ENCODE data around the gene PIP5K1B.

PIP5K1B gene

DNA sequence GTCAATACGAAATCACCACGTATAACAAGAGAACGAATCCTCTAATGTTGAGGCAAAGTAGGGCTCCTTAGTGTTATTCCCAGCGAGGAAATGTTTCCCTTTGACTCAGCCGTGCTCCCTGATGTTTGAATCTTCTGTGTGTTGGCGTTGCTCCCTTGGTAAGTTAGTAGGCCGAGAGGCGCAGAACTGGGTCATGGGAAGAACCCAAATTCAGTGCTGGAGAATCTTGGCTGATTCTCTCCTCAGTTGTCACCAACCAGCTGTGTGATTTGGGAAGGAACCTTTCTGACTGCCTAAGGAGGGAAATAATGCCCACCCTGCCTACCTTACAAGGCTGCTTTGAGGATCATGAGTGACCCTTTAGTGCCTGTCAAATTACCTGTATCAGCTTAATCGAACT is 286.4 kb downstream of the PIP5K1B start:
- Histone ChIP-seq H3K36me3 (ENCODE audit: insufficient read depth) (no peaks in the 10 kb centered on the region), H3K4me2 (no peak overlapping the region), H3K27ac (no peak overlapping the region), H3K4me1 (ENCODE audit: low read depth, poor library complexity, severe bottlenecking) (no peaks in the 10 kb centered on the region), H3K79me2 (ENCODE audit: insufficient read depth, low read depth) (no peaks in the 10 kb centered on the region), H3K9ac (no peak overlapping the region), H4K20me1 (ENCODE audit: insufficient read depth) (no peaks in the 10 kb centered on the region), H2AFZ (ENCODE audit: low read depth) (no peak overlapping the region), H3K27me3 (ENCODE audit: insufficient read depth, low read depth) (no peaks in the 10 kb centered on the region), H3K4me3 (IDR thresholded peaks at IDR 0.05; ENCODE audit: insufficient read depth, low read depth, low read length) (no peak overlapping the region)
- TF ChIP-seq, protein P1, sequence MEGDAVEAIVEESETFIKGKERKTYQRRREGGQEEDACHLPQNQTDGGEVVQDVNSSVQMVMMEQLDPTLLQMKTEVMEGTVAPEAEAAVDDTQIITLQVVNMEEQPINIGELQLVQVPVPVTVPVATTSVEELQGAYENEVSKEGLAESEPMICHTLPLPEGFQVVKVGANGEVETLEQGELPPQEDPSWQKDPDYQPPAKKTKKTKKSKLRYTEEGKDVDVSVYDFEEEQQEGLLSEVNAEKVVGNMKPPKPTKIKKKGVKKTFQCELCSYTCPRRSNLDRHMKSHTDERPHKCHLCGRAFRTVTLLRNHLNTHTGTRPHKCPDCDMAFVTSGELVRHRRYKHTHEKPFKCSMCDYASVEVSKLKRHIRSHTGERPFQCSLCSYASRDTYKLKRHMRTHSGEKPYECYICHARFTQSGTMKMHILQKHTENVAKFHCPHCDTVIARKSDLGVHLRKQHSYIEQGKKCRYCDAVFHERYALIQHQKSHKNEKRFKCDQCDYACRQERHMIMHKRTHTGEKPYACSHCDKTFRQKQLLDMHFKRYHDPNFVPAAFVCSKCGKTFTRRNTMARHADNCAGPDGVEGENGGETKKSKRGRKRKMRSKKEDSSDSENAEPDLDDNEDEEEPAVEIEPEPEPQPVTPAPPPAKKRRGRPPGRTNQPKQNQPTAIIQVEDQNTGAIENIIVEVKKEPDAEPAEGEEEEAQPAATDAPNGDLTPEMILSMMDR (conservative IDR thresholded peaks at IDR 0.05; ENCODE audit: low read depth, low read length): no peak

DNA sequence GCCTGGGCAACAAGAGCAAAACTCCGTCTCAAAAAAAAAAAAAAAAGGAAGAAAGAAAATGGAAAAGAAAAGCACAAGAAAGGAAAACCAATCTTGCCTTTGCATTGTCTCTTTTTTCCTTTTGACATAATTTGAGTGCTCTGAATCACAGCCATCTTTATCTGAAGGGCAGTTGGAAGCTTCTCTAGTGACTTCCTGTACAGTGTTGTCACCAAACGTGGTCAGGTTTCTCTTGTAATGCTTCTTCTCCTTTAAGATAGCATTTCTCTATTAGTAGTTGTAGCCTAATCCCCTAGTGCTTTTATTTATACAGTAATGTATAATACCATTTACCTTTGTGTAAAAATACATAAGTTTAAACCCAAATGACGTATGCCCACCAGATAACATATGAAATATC is 290.7 kb downstream of the PIP5K1B start:
- no peak overlapping the region for H3K9ac ChIP-seq
- H2AFZ ChIP-seq (ENCODE audit: low read depth): no peak overlapping the region
- no peak overlapping the region for H3K4me3 ChIP-seq (IDR thresholded peaks at IDR 0.05; ENCODE audit: insufficient read depth, low read depth, low read length)
- H4K20me1 ChIP-seq (ENCODE audit: insufficient read depth): no peaks in the 10 kb centered on the region
- H3K27me3 ChIP-seq (ENCODE audit: insufficient read depth, low read depth): no peaks in the 10 kb centered on the region
- no peaks in the 10 kb centered on the region for H3K79me2 ChIP-seq (ENCODE audit: insufficient read depth, low read depth)
- H3K27ac ChIP-seq: no peak overlapping the region
- H3K36me3 ChIP-seq (ENCODE audit: insufficient read depth): no peaks in the 10 kb centered on the region
- TF ChIP-seq, protein P1 (conservative IDR thresholded peaks at IDR 0.05; ENCODE audit: low read depth, low read length): no peak
- no peak overlapping the region for H3K4me2 ChIP-seq
- peaks cover 4% of the 10 kb centered on the region for H3K4me1 ChIP-seq (ENCODE audit: low read depth, poor library complexity, severe bottlenecking)

DNA sequence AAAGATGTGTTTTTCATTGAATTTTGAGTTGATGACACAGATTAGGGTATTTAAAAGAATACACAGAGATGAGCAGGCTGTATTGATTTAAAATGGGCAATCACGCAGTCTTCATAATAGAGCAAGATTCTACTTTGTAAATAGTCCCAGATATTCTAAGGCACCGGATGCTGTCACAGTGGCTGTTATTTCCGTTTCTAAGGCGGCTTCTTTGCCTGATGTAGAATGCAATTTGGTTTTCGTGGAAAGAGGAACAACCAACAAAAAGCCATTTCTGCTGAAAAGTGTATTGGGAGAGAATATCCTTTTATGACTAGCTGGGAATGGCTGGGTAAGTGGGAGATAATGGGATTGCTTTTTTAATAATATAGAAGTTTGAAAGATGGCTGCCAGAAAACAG is 291.4 kb downstream of the PIP5K1B start:
- H2AFZ ChIP-seq (ENCODE audit: low read depth): no peak overlapping the region
- H3K4me3 ChIP-seq (IDR thresholded peaks at IDR 0.05; ENCODE audit: insufficient read depth, low read depth, low read length): no peak overlapping the region
- H3K79me2 ChIP-seq (ENCODE audit: insufficient read depth, low read depth): no peaks in the 10 kb centered on the region
- no peaks in the 10 kb centered on the region for H3K36me3 ChIP-seq (ENCODE audit: insufficient read depth)
- H3K4me1 ChIP-seq (ENCODE audit: low read depth, poor library complexity, severe bottlenecking): peaks cover 4% of the 10 kb centered on the region
- H4K20me1 ChIP-seq (ENCODE audit: insufficient read depth): no peaks in the 10 kb centered on the region
- H3K27ac ChIP-seq: no peak overlapping the region
- H3K27me3 ChIP-seq (ENCODE audit: insufficient read depth, low read depth): no peaks in the 10 kb centered on the region
- no peak overlapping the region for H3K4me2 ChIP-seq
- no peak overlapping the region for H3K9ac ChIP-seq
- TF ChIP-seq, protein P1 (conservative IDR thresholded peaks at IDR 0.05; ENCODE audit: low read depth, low read length): no peak

DNA sequence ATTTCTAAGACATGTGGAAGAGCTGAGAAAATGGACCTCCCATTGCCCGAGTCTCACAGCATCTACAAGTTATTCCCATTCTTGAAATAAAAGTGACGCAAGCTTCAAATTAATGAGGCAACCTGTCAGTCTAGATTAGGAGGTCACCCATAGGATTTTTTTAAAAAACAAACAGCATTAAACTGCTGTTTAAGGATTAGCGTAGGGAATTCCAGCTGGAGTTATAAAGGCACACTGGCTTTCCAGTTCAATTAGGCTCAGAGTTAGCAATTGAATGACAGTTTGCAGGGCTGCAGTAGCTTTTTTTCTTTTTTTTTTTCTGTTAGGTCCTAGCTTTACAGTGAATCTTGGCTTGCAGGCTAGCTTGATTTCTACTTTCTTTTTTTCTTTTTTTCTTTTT is 292.6 kb downstream of the PIP5K1B start:
- Histone ChIP-seq H3K27ac (no peak overlapping the region), H3K36me3 (ENCODE audit: insufficient read depth) (no peaks in the 10 kb centered on the region), H3K4me1 (ENCODE audit: low read depth, poor library complexity, severe bottlenecking) (peaks cover 4% of the 10 kb centered on the region), H3K9ac (no peak overlapping the region), H3K4me3 (IDR thresholded peaks at IDR 0.05; ENCODE audit: insufficient read depth, low read depth, low read length) (no peak overlapping the region), H3K79me2 (ENCODE audit: insufficient read depth, low read depth) (no peaks in the 10 kb centered on the region), H4K20me1 (ENCODE audit: insufficient read depth) (no peaks in the 10 kb centered on the region), H2AFZ (ENCODE audit: low read depth) (no peak overlapping the region), H3K27me3 (ENCODE audit: insufficient read depth, low read depth) (no peaks in the 10 kb centered on the region), H3K4me2 (no peak overlapping the region)
- TF ChIP-seq, protein P1 (conservative IDR thresholded peaks at IDR 0.05; ENCODE audit: low read depth, low read length): no peak
